Measurements from ENCODE around the gene PACS2.

- TF ChIP-seq ZNF121 (CRISPR knock-in tag; IDR thresholded peaks at IDR 0.05) (no peak), ZNF396 (CRISPR knock-in tag; IDR thresholded peaks at IDR 0.05; ENCODE audit: borderline replicate concordance) (no peak), ZNF671 (CRISPR knock-in tag; IDR thresholded peaks at IDR 0.05) (no peak), CREB1 (CRISPR knock-in tag; IDR thresholded peaks at IDR 0.05) (no peak), E2F1 (CRISPR knock-in tag; IDR thresholded peaks at IDR 0.05) (no peak; the same call in 1 of the 2 replicates), CTCF (IDR thresholded peaks at IDR 0.05) (no peak), NR1H2 (CRISPR knock-in tag; IDR thresholded peaks at IDR 0.05) (no peak), ATF6 (CRISPR knock-in tag; IDR thresholded peaks at IDR 0.05) (no peak)
These were observed 14.7 kb upstream of the PACS2 start for GRCh38 chr14:105299654-105300541.
